Right lobe of liver (tissue), 6 donors: ENCODE results near the gene NAPG. TPM values are rescaled to one million over a fixed set of nuclear protein-coding genes. Genes with fewer than 3 reads are reported as not detected.
"Not testable (repeated sequence)": the region's sequence is repeated elsewhere in the genome, so short reads cannot be mapped to it uniquely, and the experiment has no call there.

Source experiments
- ATAC-seq, 4 donors: fragments of 200-7000 bp; cut with Tn5 transposase; one replicate each; pipeline ENCODE4 v1.9.1; 2020; ENCODE audit warnings: mild to moderate bottlenecking in 4 of 4, moderate library complexity in 4 of 4
- DNase-seq, 3 donors: peaks; one replicate each; pipeline ENCODE4 v3.0.0-alpha.2; 2020
- H3K27ac ChIP-seq, 3 donors: fragments of 200-600 bp; one replicate each; pipeline ENCODE4 v1.8.0; 2022
- H3K27me3 ChIP-seq, 2 donors: fragments of 200-600 bp; one replicate each; pipeline ENCODE4 v1.8.0; 2022
- H3K36me3 ChIP-seq, 4 donors: fragments of 200-600 bp; sonication (generic) in 1 of 4; one replicate each; pipeline versions ENCODE4 v1.5.1 to v1.8.0; 2017 to 2022; ENCODE audit warnings: control low read depth in 1 of 4
- H3K4me1 ChIP-seq, 4 donors: fragments of 200-600 bp; sonication (generic) in 1 of 4; one replicate each; pipeline versions ENCODE4 v1.5.1 to v1.8.0; 2017 to 2022; ENCODE audit warnings: control low read depth in 1 of 4
- H3K4me3 ChIP-seq, 3 donors: fragments of 200-600 bp; one replicate each; pipeline ENCODE4 v1.8.0; 2022
- H3K9me3 ChIP-seq, 4 donors: fragments of 200-600 bp; sonication (generic) in 1 of 4; one replicate each; pipeline versions ENCODE4 v1.5.1 to v1.8.0; 2017 to 2022; ENCODE audit warnings: control low read depth in 1 of 4
- POLR2A ChIP-seq: fragments of 450-650 bp; IDR thresholded peaks from one replicate; pipeline ENCODE4 v1.6.1; 2017; ENCODE audit warnings: antibody characterized with exemption, mild to moderate bottlenecking
- WGBS: methylation state at CpG from one replicate; pipeline ENCODE4 v1.1.6; 2018; ENCODE audit warnings: low coverage, low lambda C conversion rate; ENCODE audit not compliant: insufficient coverage; ENCODE audit errors: missing lambda C conversion rate; 5-methylcytosine and 5-hydroxymethylcytosine counted together
- intact Hi-C, 2 donors: fragments of 100-400 bp; cut with DNase I; formaldehyde crosslinking; loops; one replicate each; pipeline versions ENCODE4 v1.11.2 to v1.14.1; 2022
- total RNA-seq, 6 experiments: library from RNA; depleted of rRNA in 2 of 6; stranded (reverse); fragments of >200 nt in 2 of 6; fragmentation: NEBNext Ultra II Directional in 3 of 6; extraction: Animal tissue kit (Norgen Biotek cat#: 25700) in 3 of 6; gene quantifications; one replicate each; pipeline versions ENCODE4 v1.1.0 to v1.2.4, GENCODE V29; 2016 to 2023
- TF ChIP-seq, protein P1 (sequence below), 4 donors: fragments of 200-600 bp in 3 of 4; fragments of 450-650 bp in 1 of 4; IDR thresholded peaks; one replicate each; pipeline versions ENCODE4 v1.5.1 to v1.8.0; 2016 to 2022; ENCODE audit warnings: antibody characterized with exemption in 4 of 4, mild to moderate bottlenecking in 2 of 4
- donor health status: DM: no; HTN: yes; CAD: no.
- donor health status: DM: no; HTN: no; CAD: no.
- donor health status: DM: no; HTN: no; CAD: no.
- donor health status: DM: no; HTN: yes; CAD: no.
- donor health status: DM: no; HTN: yes; CAD: no.

NAPG gene
- total RNA-seq, 6 experiments from 2014 or later: 10.7 to 20.6 (median 14.1) TPM

GRCh38 chr18:10566390-10566789 lies 40.6 kb downstream of the NAPG start:
- Histone ChIP-seq H3K9me3 (no peaks in the 10 kb centered on the region), H3K36me3 (no peaks in the 10 kb centered on the region), H3K27me3 (no peaks in the 10 kb centered on the region), H3K4me3 (no peak overlapping the region), H3K4me1 (no peaks in the 10 kb centered on the region), H3K27ac (no peak overlapping the region)
- DNase-seq (no peak), ATAC-seq (peak in 1 of 4 donors; percentile 26)
- 77% methylated on average over 3 of the region's 3 CpGs for WGBS
- intact Hi-C loops: no loop called here
- TF ChIP-seq POLR2A: no peak
- TF ChIP-seq, protein P1, sequence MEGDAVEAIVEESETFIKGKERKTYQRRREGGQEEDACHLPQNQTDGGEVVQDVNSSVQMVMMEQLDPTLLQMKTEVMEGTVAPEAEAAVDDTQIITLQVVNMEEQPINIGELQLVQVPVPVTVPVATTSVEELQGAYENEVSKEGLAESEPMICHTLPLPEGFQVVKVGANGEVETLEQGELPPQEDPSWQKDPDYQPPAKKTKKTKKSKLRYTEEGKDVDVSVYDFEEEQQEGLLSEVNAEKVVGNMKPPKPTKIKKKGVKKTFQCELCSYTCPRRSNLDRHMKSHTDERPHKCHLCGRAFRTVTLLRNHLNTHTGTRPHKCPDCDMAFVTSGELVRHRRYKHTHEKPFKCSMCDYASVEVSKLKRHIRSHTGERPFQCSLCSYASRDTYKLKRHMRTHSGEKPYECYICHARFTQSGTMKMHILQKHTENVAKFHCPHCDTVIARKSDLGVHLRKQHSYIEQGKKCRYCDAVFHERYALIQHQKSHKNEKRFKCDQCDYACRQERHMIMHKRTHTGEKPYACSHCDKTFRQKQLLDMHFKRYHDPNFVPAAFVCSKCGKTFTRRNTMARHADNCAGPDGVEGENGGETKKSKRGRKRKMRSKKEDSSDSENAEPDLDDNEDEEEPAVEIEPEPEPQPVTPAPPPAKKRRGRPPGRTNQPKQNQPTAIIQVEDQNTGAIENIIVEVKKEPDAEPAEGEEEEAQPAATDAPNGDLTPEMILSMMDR (IDR thresholded peaks at IDR 0.05): no peak

DNA sequence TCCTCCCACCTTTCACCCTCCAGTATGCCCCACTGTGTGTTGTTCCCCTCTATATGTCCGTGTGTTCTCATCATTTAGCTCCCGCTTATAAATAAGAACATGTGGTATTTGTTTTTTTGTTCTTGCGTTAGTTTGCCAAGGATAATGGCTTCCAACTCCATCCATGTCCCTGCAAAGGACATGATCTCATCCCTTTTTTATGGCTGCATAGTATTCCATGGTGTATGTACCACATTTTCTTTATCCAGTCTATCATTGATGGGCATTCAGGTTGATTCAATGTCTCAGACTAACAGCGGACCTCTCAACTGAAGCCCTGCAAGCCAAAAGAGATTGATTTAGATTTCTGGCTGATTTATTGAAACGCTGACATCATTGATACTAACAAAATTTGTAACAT lies 44.1 kb downstream of the NAPG start:
- DNase-seq, H3K36me3 ChIP-seq, H3K9me3 ChIP-seq, ATAC-seq, H3K27me3 ChIP-seq, intact Hi-C loops, H3K27ac ChIP-seq, H3K4me1 ChIP-seq, H3K4me3 ChIP-seq: not testable (repeated sequence)
- WGBS: 83% methylated on average over 5 of the region's 5 CpGs

- no peaks in the 10 kb centered on the region for H3K36me3 ChIP-seq
- 80% methylated on average over 1 of the region's 1 CpG for WGBS
Measured at GRCh38 chr18:10570622-10571021, 44.8 kb downstream of the NAPG start.

DNA sequence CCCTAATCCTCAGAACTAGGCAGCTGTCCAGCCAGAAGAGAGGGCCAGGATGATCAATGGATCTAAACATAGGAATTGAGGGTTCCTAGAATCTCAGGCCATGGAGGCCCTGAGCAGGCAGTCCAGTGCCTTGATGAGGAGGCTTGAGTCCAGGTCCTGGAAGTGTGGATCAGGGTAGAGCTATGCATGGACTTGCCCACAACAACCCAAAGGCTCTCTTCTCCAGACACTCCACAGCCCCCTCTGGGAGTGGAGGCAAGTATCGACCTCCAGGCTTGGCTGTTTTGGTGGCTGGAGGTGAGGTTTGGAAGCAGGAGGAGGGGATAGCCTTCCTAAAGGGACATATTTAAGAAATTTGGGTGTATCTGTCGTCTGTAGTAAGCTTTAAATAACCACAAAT lies 45.7 kb downstream of the NAPG start:
- no peak overlapping the region for H3K27ac ChIP-seq
- WGBS: 86% methylated on average over 1 of the region's 2 CpGs

More at GRCh38 chr18:10570622-10571021, 44.8 kb downstream of the NAPG start:
- Histone ChIP-seq H3K27ac (no peak overlapping the region), H3K4me1 (no peaks in the 10 kb centered on the region), H3K27me3 (no peaks in the 10 kb centered on the region), H3K9me3 (no peaks in the 10 kb centered on the region), H3K4me3 (no peak overlapping the region)
- TF ChIP-seq, protein P1 (IDR thresholded peaks at IDR 0.05): no peak
- no peak for TF ChIP-seq POLR2A
- no peak for ATAC-seq
- DNase-seq: no peak
- intact Hi-C loops: no loop called here

GRCh38 chr18:10573261-10573660 lies 47.4 kb downstream of the NAPG start:
- whole genome bisulfite sequencing: no CpG with 5 or more reads among the region's 2 CpGs
- ATAC-seq: not testable (repeated sequence)

More for the DNA sequence above, 45.7 kb downstream of the NAPG start:
- H3K36me3 ChIP-seq: no peaks in the 10 kb centered on the region
- ATAC-seq (no peak), DNase-seq (no peak)
- intact Hi-C loops: no loop called here
- H3K27me3 ChIP-seq: no peaks in the 10 kb centered on the region
- TF ChIP-seq, protein P1 (IDR thresholded peaks at IDR 0.05): no peak
- TF ChIP-seq POLR2A: no peak
- no peaks in the 10 kb centered on the region for H3K9me3 ChIP-seq
- no peaks in the 10 kb centered on the region for H3K4me1 ChIP-seq
- H3K4me3 ChIP-seq: no peak overlapping the region

GRCh38 chr18:10574412-10574811 lies 48.6 kb downstream of the NAPG start:
- ATAC-seq, intact Hi-C loops: not testable (repeated sequence)

More at GRCh38 chr18:10573261-10573660, 47.4 kb downstream of the NAPG start:
- H3K27ac ChIP-seq, H3K27me3 ChIP-seq, H3K9me3 ChIP-seq, H3K4me1 ChIP-seq, intact Hi-C loops, H3K4me3 ChIP-seq, H3K36me3 ChIP-seq, DNase-seq: not testable (repeated sequence)

DNA sequence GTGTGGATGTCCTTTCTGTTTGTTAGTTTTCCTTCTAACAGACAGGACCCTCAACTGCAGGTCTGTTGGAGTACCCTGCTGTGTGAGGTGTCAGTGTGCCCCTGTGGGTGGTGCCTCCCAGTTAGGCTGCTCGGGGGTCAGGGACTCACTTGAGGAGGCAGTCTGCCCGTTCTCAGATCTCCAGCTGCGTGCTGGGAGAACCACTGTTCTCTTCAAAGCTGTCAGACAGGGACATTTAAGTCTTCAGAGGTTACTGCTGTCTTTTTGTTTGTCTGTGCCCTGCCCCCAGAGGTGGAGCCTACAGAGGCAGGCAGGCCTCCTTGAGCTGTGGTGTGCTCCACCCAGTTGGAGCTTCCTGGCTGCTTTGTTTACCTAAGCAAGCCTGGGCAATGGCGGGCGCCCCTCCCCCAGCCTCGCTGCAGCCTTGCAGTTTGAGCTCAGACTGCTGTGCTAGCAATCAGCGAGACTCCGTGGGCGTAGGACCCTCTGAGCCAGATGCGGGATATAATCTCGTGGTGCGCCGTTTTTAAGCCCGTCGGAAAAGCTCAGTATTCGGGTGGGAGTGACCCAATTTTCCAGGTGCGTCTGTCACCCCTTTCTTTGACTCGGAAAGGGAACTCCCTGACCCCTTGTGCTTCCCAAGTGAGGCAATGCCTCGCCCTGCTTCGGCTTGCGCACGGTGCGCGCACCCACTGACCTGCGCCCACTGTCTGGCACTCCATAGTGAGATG lies 52.2 kb downstream of the NAPG start:
- intact Hi-C loops, H3K4me3 ChIP-seq, H3K36me3 ChIP-seq, H3K9me3 ChIP-seq, H3K27ac ChIP-seq, ATAC-seq, H3K27me3 ChIP-seq, DNase-seq, H3K4me1 ChIP-seq: not testable (repeated sequence)
- WGBS: 88% methylated on average over 8 of the region's 25 CpGs

More at GRCh38 chr18:10574412-10574811, 48.6 kb downstream of the NAPG start:
- H3K4me3 ChIP-seq, H3K9me3 ChIP-seq, H3K4me1 ChIP-seq, H3K27me3 ChIP-seq, DNase-seq, H3K36me3 ChIP-seq, H3K27ac ChIP-seq: not testable (repeated sequence)
- 45% methylated on average over 2 of the region's 2 CpGs for WGBS

GRCh38 chr18:10578573-10578899 lies 52.7 kb downstream of the NAPG start:
- H3K27ac ChIP-seq, intact Hi-C loops, DNase-seq, H3K9me3 ChIP-seq, ATAC-seq, H3K36me3 ChIP-seq, H3K4me3 ChIP-seq, H3K4me1 ChIP-seq, H3K27me3 ChIP-seq: not testable (repeated sequence)
- 93% methylated on average over 10 of the region's 11 CpGs for WGBS
